ENCODE results near the gene OR52K2. TPM values are rescaled to one million over a fixed set of nuclear protein-coding genes. Genes with fewer than 3 reads are reported as not detected.
"Not testable (repeated sequence)": the region's sequence is repeated elsewhere in the genome, so short reads cannot be mapped to it uniquely, and the experiment has no call there.

The OR52K2 gene
- not detected in 2 replicates for total RNA-seq (2014; rRNA removed; shearing (Covaris generic))
- polyA plus RNA-seq (2014; cell fraction: nucleus; rRNA removed), result not detected in 2 replicates

DNA sequence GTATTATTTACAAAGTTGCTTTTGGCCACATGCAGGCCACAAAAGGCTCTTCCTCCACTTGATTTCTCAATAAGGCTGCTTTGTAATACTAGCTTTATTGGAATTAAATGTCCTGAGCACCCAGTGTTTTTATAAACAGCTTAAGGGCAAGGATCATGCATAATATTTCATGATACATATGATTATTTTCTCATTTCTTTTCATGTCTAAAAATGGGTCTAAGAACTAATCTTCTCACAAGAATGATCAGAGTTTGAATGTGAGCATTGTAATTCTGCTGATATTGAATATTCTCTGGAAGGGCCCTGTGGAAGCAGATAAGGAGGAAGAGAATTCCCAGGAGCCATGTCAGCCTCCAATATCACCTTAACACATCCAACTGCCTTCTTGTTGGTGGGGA lies at the start of gene OR52K2:
Gene OR52K2, plus strand, starts transcription at position 301 of the 400 bp plus-strand sequence. Its CDS starts 45 bp downstream, at position 346.
- no peak for DNase-seq (ENCODE audit: extremely low read depth, low read depth)

DNA sequence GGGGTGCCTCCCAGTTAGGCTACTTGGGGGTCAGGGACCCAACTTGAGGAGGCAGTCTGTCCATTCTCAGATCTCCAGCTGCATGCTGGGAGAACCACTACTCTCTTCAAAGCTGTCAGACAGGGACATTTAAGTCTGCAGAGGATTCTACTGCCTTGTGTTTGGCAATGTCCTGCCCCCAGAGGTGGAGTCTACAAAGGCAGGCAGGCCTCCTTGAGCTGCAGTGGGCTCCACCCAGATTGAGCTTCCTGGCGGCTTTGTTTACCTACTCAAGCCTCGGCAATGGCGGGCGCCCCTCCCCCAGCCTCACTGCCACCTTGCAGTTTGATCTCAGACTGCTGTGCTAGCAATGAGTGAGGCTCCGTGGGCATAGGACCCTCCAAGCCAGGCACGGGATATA lies 42.9 kb upstream of the OR52K2 start:
- DNase-seq (ENCODE audit: extremely low read depth, low read depth), result not testable (repeated sequence)

- DNase-seq (ENCODE audit: extremely low read depth, low read depth), result no peak
Observed at GRCh38 chr11:4416306-4416705, 32.8 kb upstream of the OR52K2 start.

DNA sequence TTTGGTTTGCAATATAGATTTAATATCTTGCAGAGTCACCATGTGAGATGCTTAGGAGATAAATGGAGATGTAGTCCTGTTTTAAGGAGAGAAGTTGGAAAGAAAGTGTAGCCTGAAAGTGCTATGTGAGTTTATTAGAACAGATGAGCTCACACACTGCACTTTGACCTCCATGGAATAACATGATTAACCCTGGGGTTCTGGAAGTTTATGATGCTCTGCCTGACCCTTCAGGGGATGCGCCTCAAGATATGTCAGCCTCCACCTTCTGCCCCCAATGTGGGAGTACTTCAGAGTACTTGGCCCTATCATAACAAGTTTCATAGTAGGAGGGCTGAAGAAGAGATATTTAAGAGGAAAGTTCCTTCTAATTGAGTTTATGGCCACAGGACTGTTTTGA lies 32.3 kb upstream of the OR52K2 start:
- DNase-seq (ENCODE audit: extremely low read depth, low read depth), result no peak

DNA sequence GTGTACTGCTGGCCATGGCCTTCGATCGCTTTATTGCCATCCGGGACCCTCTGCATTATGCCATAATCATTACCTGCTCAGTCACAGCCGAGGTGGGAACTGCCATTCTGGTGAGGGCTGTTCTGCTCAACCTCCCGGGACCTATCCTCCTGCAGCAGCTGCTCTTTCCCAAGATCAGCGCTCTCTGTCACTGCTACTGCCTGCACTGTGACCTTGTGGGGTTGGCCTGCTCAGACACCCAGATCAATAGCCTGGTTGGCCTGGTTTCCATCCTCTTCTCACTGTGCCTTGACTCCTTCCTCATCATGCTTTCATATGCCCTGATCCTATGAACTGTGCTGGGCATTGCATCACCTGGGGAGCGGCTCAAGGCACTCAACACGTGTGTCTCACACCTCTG lies 30.7 kb upstream of the OR52K2 start:
- no peak for DNase-seq (ENCODE audit: extremely low read depth, low read depth)

DNA sequence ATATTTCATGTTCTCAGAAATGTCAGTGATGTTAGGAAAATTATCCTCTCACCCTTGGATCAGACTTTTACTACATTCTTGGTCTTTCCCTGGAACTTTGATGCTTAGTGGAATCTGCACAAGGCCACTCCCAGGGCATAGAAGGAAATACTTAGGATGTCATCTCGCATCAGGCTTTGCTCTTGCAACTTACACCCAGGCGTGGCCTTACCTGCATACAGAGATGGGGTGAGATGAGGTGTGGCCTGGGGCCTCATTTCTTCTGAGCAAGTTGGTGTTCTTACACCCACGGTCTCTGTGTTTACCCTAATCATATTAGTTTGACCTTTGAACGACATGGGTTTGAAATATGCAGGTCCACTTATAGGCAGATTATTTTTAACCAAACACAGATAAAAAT lies 19.0 kb upstream of the OR52K2 start:
- DNase-seq (ENCODE audit: extremely low read depth, low read depth), result no peak

DNA sequence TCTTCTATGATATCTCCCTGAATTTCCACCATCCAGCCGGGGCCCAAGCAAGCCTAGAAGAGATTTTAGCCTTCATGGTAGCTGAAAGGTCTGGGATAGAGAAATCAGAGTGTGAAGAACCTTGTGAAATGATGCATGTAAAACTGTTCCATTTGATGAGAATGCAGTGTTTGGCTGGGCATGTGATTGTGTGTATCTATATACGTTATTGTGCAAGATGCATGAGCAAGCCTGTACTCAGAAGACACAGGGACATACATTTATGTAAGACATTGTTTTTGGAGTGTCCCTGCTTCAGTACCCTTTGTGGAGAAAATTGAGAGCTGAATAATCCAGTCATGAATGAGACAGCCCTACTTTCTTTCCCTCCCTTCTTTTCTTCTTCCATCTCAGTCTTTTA lies 15.2 kb upstream of the OR52K2 start:
- DNase-seq (ENCODE audit: extremely low read depth, low read depth), result no peak

- DNase-seq (ENCODE audit: extremely low read depth, low read depth), result no peak
Observed at GRCh38 chr11:4436411-4436810, 12.7 kb upstream of the OR52K2 start.

DNA sequence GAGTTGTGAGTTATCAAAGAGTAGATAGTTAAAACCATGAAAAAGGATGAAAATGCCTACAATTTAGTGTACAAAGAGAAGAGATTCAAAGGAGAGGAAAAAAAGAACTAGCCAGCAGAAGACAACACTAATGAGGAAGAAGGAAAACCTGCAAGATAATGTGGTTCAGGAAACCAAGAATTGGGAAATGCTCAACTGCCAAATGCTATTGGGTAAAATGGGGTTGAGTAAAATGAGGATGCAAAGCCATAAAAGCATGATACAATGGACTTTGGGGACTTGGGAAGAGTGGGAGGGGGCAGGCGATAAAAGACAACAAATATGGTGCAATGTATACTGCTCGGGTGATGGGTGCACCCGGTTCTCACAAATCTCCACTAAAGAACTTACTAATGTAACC lies 7.6 kb upstream of the OR52K2 start:
- no peak for DNase-seq (ENCODE audit: extremely low read depth, low read depth)

GRCh38 chr11:4443232-4443891 lies 5.7 kb upstream of the OR52K2 start:
- no peak for DNase-seq (ENCODE audit: extremely low read depth, low read depth)

DNA sequence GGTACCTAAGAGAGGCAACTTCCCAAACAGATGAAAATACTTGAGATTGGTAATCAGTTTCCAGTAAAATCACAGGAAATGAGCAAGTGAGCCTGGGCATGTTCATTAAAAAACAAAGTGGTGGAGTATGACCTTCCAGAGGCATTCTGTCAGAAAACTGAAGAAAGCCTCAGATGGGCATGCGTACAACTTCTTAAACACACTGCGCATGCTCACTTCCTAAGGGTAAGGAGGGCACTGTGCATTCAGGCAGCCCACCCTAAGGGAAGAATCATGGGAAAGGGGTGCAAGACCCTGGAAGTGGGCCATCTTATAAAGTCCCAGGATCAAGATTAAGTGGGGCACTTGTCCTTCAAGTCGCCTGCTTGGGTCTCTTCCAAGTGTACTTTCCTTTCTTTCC lies 4.0 kb downstream of the OR52K2 start:
- DNase-seq (ENCODE audit: extremely low read depth, low read depth), result no peak

DNA sequence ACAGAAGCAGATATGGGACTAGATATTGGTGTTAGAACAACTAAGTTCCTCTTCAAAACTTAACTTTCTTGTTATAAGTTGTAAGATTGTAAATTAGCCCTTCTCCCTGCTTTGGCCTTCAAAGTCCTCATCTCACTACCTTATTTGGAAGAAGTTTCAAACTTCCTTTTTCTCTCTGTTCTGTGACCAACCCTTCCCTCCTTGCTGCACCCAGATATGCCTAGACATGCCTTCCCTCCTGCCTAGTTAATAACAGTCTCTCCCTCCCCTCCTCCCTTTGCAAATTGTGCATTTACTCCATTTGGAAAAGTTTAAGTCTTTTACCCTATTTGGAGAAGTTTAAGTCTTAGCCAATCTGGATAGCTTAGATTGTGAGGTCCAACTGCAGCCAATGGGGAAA lies 4.9 kb downstream of the OR52K2 start:
- DNase-seq (ENCODE audit: extremely low read depth, low read depth), result no peak

GRCh38 chr11:4455419-4455818 lies 6.3 kb downstream of the OR52K2 start:
- DNase-seq (ENCODE audit: extremely low read depth, low read depth), result no peak

DNA sequence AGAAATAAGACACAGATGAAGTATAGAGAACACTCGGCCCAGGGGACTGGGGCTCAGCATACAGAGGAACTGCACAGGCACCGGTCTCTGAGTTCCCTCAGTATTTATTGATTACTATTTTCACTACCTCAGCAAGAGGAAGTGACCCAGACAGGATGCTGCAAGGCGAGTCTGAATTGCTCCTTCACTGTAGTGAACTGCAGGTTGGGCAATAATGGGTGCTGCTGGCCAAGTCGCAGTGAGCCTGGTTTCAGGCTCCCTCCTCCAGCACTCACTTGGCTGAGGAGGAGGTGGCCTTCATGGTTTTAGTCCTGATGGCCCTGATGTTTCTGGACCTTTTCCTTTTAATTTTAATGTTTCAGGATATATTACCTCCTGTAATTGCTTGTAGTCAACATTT lies 10.4 kb downstream of the OR52K2 start:
- DNase-seq (ENCODE audit: extremely low read depth, low read depth), result no peak

DNA sequence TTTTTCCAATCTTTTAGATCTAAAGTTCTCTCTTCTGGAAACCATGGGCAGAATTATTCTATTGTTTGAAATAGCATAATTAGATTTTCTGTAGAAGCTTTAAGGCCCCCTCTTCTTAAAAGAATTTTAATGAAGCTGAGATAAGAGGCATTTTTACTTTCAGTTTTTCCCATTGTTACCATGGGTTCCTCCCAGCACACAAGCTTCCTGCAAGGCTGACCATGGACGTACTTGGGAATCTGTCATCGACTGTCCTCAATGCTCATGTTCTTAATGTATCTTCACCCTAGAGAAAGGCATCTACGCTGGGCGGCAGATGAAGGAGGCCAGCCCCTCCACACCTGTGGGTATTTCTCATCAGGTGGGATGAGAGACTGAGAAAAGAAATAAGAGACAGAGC lies 11.1 kb downstream of the OR52K2 start:
- no peak for DNase-seq (ENCODE audit: extremely low read depth, low read depth)

GRCh38 chr11:4464216-4465159 lies 15.4 kb downstream of the OR52K2 start:
- DNase-seq (ENCODE audit: extremely low read depth, low read depth), result peak; percentile 8

- no peak for DNase-seq (ENCODE audit: extremely low read depth, low read depth)
Observed at GRCh38 chr11:4465407-4465806, 16.3 kb downstream of the OR52K2 start.

DNA sequence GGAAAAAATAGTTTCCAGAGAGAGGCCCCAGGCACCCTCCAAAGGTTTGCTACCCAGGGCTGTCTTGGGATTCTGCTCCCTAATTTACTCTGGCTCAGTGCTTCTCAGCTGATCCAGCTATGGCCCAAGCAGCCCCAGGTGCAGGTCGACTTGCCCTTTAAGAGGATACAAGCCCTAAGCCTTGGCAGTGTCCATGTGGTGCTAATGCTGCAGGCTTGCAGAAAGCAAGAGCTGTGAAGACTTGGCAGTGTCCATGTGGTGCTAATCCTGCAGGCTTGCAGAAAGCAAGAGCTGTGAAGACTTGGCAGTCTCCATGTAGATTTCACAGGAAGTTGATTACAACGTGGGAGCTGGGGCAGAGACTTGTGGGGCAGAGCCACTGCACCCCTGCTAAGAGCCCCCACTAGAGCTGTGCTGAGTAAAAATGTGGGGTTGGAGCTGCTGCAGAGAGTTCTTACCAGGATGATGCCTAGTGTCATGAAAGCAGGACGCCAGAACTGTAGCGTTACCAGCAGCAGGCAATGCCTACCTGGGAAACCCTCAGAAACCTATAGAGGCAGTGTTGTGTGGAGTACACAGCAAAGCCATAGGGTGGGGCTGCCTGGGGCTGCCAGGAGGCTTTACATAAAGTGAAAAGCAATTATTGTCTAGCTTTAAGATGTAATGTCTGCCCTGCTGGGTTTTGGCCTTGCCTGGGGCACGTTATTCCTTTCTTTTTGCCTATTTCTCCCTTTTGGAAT lies 17.2 kb downstream of the OR52K2 start:
- DNase-seq (ENCODE audit: extremely low read depth, low read depth), result no peak

DNA sequence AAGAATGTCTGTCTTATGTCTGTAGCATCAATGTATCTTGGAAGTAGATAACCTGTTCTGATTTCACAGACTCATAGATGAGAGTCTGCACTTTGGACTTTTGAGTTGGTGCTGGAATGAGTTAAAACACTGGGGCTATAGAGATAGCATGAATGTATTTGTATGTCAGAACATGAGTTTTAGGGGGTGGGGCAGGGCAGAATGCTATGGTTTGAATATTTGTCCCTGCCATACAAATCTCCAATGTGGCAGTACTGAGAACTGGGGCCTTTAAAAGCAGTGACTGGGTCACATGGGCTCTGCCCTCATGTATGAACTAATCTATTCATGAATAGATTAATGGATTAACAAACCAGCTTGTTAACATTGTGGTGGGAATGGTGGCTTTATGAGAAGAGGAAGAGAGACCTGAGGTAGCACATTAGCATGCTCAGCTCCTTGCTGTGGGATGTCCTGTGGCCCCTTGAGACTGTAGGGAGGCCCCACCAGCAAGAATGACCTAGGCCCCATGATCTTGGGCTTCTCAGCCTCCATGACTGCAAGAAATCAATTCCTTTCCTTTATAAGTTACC lies 17.9 kb downstream of the OR52K2 start:
- DNase-seq (ENCODE audit: extremely low read depth, low read depth), result no peak

DNA sequence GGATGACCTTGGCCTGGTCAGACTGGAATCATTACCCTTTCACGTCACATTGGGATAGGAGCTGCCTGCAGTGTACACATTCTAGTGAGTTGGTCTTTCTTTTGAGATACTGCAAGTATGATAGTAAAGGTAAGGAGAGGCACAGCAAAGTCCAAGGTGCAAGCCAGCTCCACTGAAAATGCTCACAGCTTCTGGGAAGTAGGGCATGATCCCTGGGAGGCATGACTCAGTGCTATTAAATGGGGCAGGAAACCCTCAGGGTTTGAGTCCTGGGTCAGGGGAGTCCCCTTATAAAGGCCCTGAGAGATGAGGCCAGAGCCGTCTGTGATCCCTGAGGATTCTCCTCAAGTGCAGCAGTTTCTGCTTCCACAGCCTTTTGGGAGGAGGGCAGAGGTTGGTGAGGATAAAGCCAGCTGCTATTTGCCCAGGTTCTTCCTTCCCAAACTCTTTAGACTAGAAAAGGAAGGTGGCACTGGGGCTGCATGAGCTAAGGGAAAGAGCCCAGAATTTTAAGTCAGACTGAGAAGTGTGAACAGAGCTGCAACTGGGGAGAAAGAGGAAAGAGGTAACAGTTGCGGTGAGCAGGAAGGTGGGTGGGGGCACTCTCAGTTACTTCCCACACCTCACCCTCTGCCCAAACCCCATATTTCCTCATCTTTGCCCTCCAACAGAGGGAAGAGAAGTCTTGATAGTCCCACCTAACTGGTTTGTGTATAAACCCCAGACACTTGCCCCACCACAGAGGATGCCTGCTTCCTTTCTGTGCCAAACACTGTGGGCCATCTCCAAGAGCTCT lies 18.9 kb downstream of the OR52K2 start:
- no peak for DNase-seq (ENCODE audit: extremely low read depth, low read depth)
